HG02588 (cell line): ENCODE data around the gene ADAMTSL4.
"Not testable (repeated sequence)": the region's sequence is repeated elsewhere in the genome, so short reads cannot be mapped to it uniquely, and the experiment has no call there.

ENCODE experiments used
- ATAC-seq: cut with Tn5 transposase; IDR thresholded peaks from one replicate; pipeline ENCODE4 v1.9.1; 2021; ENCODE audit warnings: mild to moderate bottlenecking, moderate library complexity; ENCODE audit not compliant: unreplicated experiment

Gene ADAMTSL4

GRCh38 chr1:150579945-150580642, 30.9 kb downstream of the ADAMTSL4 start:
- ATAC-seq = no peak

GRCh38 chr1:150580966-150581365, 31.8 kb downstream of the ADAMTSL4 start:
- ATAC-seq = not testable (repeated sequence)

- not testable (repeated sequence) for ATAC-seq
Measured at GRCh38 chr1:150581437-150581836, 32.2 kb downstream of the ADAMTSL4 start.

GRCh38 chr1:150581962-150582361, 32.8 kb downstream of the ADAMTSL4 start:
- not testable (repeated sequence) for ATAC-seq

- no peak for ATAC-seq
Measured at GRCh38 chr1:150582371-150582770, 33.2 kb downstream of the ADAMTSL4 start.

GRCh38 chr1:150596095-150596892, 47.1 kb downstream of the ADAMTSL4 start:
- no peak for ATAC-seq

- no peak for ATAC-seq
Measured at GRCh38 chr1:150596976-150597375, 47.8 kb downstream of the ADAMTSL4 start.

- not testable (repeated sequence) for ATAC-seq
Measured at GRCh38 chr1:150598346-150598745, 49.1 kb downstream of the ADAMTSL4 start.

- ATAC-seq = no peak
Measured at GRCh38 chr1:150601540-150601939, 52.3 kb downstream of the ADAMTSL4 start.

GRCh38 chr1:150602372-150602771, 53.2 kb downstream of the ADAMTSL4 start:
- not testable (repeated sequence) for ATAC-seq

GRCh38 chr1:150603711-150604110, 54.5 kb downstream of the ADAMTSL4 start:
- ATAC-seq = no peak

- no peak for ATAC-seq
Measured at GRCh38 chr1:150604226-150604588, 55.0 kb downstream of the ADAMTSL4 start.

- ATAC-seq = not testable (repeated sequence)
Measured at GRCh38 chr1:150605451-150605731, 56.2 kb downstream of the ADAMTSL4 start.

- no peak for ATAC-seq
Measured at GRCh38 chr1:150606463-150607142, 57.4 kb downstream of the ADAMTSL4 start.

GRCh38 chr1:150609732-150610131, 60.5 kb downstream of the ADAMTSL4 start:
- no peak for ATAC-seq
